Endothelial cell of umbilical vein (primary cell): Measurements from ENCODE around the gene SRRM3. TPM values are rescaled to one million over a fixed set of nuclear protein-coding genes. Genes with fewer than 3 reads are reported as not detected.

Experiments used
- BruUV-seq: library from RNA; stranded (reverse); fragments of 400-500 nt; replicated peaks from 2 replicates; lab custom pipeline; 2021; lab: Mats Ljungman, UMichigan
- CTCF ChIA-PET: fragments of 300-600, 350-600 bp; sonication (Branson Sonifier 250); formaldehyde crosslinking; loops from one replicate; lab custom pipeline; 2021; ENCODE audit warnings: antibody characterized with exemption, inconsistent platforms; lab: Charles Lee
- POLR2A ChIA-PET: fragments of 300-600, 350-600 bp; sonication (Branson Sonifier 250); formaldehyde crosslinking; loops from one replicate; lab custom pipeline; 2021; ENCODE audit warnings: antibody characterized with exemption, inconsistent platforms; lab: Charles Lee
- DNase-seq: peaks from one replicate; pipeline ENCODE4 v3.0.0-alpha.2; 2011; ENCODE audit warnings: low read depth, low spot score
- FAIRE-seq: peaks from 2 replicates; lab custom pipeline; 2011; peaks lifted over from hg19 to GRCh38; lab: Jason Lieb, UNC
- H2AFZ ChIP-seq: 2 replicates; pipeline ENCODE4 v1.6.0; 2012; ENCODE audit warnings: low read depth, low read length, control low read depth, inconsistent platforms
- H3K27ac ChIP-seq: 2 replicates; pipeline ENCODE4 v1.5.1; 2011; ENCODE audit warnings: low read depth, mild to moderate bottlenecking, control low read depth, low read length, moderate library complexity; ENCODE audit not compliant: insufficient read depth
- H3K27me3 ChIP-seq, 2 experiments: 2 replicates each; pipeline versions ENCODE4 v1.6.0 to v1.6.1; 2011; ENCODE audit warnings: low read length in 2 of 2, mixed read lengths in 1 of 2; ENCODE audit not compliant: control insufficient read depth in 2 of 2, insufficient read depth in 2 of 2
- H3K36me3 ChIP-seq, 2 experiments: 2 replicates in 1 of 2; 3 replicates in 1 of 2; pipeline ENCODE4 v1.5.1; 2011; ENCODE audit warnings: low read length in 2 of 2, mild to moderate bottlenecking in 1 of 2, moderate library complexity in 1 of 2; ENCODE audit not compliant: control insufficient read depth in 2 of 2, insufficient read depth in 2 of 2; ENCODE audit errors: extremely low read depth in 1 of 2
- H3K4me1 ChIP-seq: 3 replicates; pipeline ENCODE4 v1.5.1; 2011; ENCODE audit warnings: mild to moderate bottlenecking, low read length; ENCODE audit not compliant: control insufficient read depth, insufficient read depth; ENCODE audit errors: extremely low read depth
- H3K4me2 ChIP-seq: 2 replicates; pipeline ENCODE4 v1.6.1; 2011; ENCODE audit warnings: low read length, control low read depth, mixed read lengths; ENCODE audit not compliant: insufficient read depth
- H3K4me3 ChIP-seq, 3 experiments: fragments of 200-600 bp in 1 of 3; sonication (generic), shearing (Covaris generic) in 1 of 3; replicated peaks in 1 of 3; 2 replicates each; pipeline ENCODE4 v1.5.1; 2011 to 2016; ENCODE audit warnings: control low read depth in 3 of 3, low read length in 3 of 3, mild to moderate bottlenecking in 2 of 3, inconsistent platforms in 1 of 3, low read depth in 1 of 3, moderate library complexity in 1 of 3; ENCODE audit not compliant: insufficient read depth in 1 of 3
- H3K79me2 ChIP-seq: 2 replicates; pipeline ENCODE4 v1.6.0; 2012; ENCODE audit warnings: low read length, inconsistent platforms; ENCODE audit not compliant: control insufficient read depth, insufficient read depth
- H3K9ac ChIP-seq: replicated peaks from 2 replicates; pipeline ENCODE3; 2011; ENCODE audit warnings: low read length, control low read depth; ENCODE audit not compliant: insufficient read depth; ENCODE audit errors: extremely low read depth
- H3K9me1 ChIP-seq: replicated peaks from 3 replicates; pipeline ENCODE4 v1.6.0; 2011; ENCODE audit warnings: mild to moderate bottlenecking, low read length; ENCODE audit not compliant: control insufficient read depth, insufficient read depth; ENCODE audit errors: extremely low read depth
- H3K9me3 ChIP-seq: replicated peaks from 2 replicates; pipeline ENCODE4 v1.5.1; 2012; ENCODE audit warnings: low read length, inconsistent platforms; ENCODE audit not compliant: control insufficient read depth, insufficient read depth
- H4K20me1 ChIP-seq: replicated peaks from 2 replicates; pipeline ENCODE3; 2011; ENCODE audit warnings: mild to moderate bottlenecking, low read length; ENCODE audit not compliant: control insufficient read depth, insufficient read depth; ENCODE audit errors: extremely low read depth
- CTCF ChIP-seq, 2 donors: IDR thresholded peaks; 1 replicate in 1 of 2; 2 replicates in 1 of 2; pipeline ENCODE4 v1.5.1; 2011; ENCODE audit warnings: low read length in 2 of 2, mild to moderate bottlenecking in 2 of 2, moderate library complexity in 2 of 2, control low read depth in 1 of 2, inconsistent platforms in 1 of 2, low read depth in 1 of 2; ENCODE audit not compliant: insufficient read depth in 1 of 2; ENCODE audit errors: extremely low read depth in 1 of 2
- EZH2 ChIP-seq: IDR thresholded peaks from 2 replicates; pipeline ENCODE4 v1.6.1; 2012; ENCODE audit warnings: borderline replicate concordance, low read depth, mild to moderate bottlenecking, moderate library complexity, low read length, inconsistent platforms; ENCODE audit not compliant: severe bottlenecking
- FOS ChIP-seq: IDR thresholded peaks from 2 replicates; pipeline ENCODE4 v1.6.1; 2011; ENCODE audit warnings: mild to moderate bottlenecking, low read length, moderate library complexity, borderline replicate concordance; ENCODE audit not compliant: insufficient read depth
- GATA2 ChIP-seq: IDR thresholded peaks from 2 replicates; pipeline ENCODE4 v1.7.0; 2011; ENCODE audit warnings: low read depth, mild to moderate bottlenecking, moderate library complexity, mixed read lengths, low read length; ENCODE audit not compliant: insufficient read length, insufficient read depth
- JUN ChIP-seq: IDR thresholded peaks from 2 replicates; pipeline ENCODE4 v1.6.1; 2011; ENCODE audit warnings: borderline replicate concordance, low read depth; ENCODE audit not compliant: insufficient read length, insufficient read depth
- MAX ChIP-seq: IDR thresholded peaks from 2 replicates; pipeline ENCODE4 v1.6.1; 2011; ENCODE audit not compliant: insufficient read depth, insufficient read length
- POLR2A ChIP-seq: IDR thresholded peaks from 2 replicates; pipeline ENCODE4 v1.6.1; 2012; ENCODE audit warnings: low read depth, mild to moderate bottlenecking, control low read depth, low read length
- dilution Hi-C: fragments of 300-500 bp; cut with MboI; formaldehyde crosslinking; loops from one replicate; pipeline ENCODE4 v1.15.0; 2019; ENCODE audit warnings: low sequenced_read_pairs; ENCODE audit not compliant: extremely low pct_ligation_motif_present
- intact Hi-C: fragments of 100-400 bp; cut with micrococcal nuclease; formaldehyde crosslinking; loops from one replicate; pipeline ENCODE4 v1.10.0; 2022
- polyA plus RNA-seq, 4 experiments: library from polyadenylated mRNA; depleted of rRNA in 3 of 4; stranded (reverse) in 3 of 4; unstranded in 1 of 4; fragments of >200 nt; gene quantifications; 2 replicates each; pipeline versions ENCODE4 v1.2.1 to v1.2.3, GENCODE V29; 2011 to 2012; ENCODE audit warnings: missing spikeins in 1 of 4
- total RNA-seq: library from RNA; stranded (reverse); gene quantifications from 2 replicates; pipeline ENCODE4 v1.2.3, GENCODE V29; 2021

Gene SRRM3
- total and polyA plus RNA-seq, 2 donors (not counting 3 experiments of a cell fraction or from before 2014, with no cell fraction given) = 4.4 to 5.4 TPM

GRCh38 chr7:76315364-76315763 is 113.7 kb downstream of the SRRM3 start:
- ChIA-PET POLR2A (no interaction called here), CTCF (interaction anchor here (2.2 to 11.9 kb wide), 5 partner anchors 10 to 138 kb away, joined by 8 to 132 read pairs (median 61); no protein-coding TSS in a partner anchor)
- H3K27me3 ChIP-seq = no peaks in the 10 kb centered on the region
- H3K9me1 ChIP-seq = no peaks in the 10 kb centered on the region
- H3K9me3 ChIP-seq = no peaks in the 10 kb centered on the region
- H3K36me3 ChIP-seq = no peaks in the 10 kb centered on the region
- FAIRE-seq (no peak), DNase-seq (no peak)
- dilution Hi-C loops (no loop called here), intact Hi-C loops (no loop called here)
- no peaks in the 10 kb centered on the region for H3K79me2 ChIP-seq
- no peak overlapping the region for H3K4me2 ChIP-seq
- H4K20me1 ChIP-seq = no peaks in the 10 kb centered on the region
- H2AFZ ChIP-seq = no peak overlapping the region
- no TSS peak for BruUV-seq
- H3K9ac ChIP-seq = no peak overlapping the region
- TF ChIP-seq GATA2 (no peak), CTCF (IDR thresholded peaks at IDR 0.05; ENCODE audit: extremely low read depth in 1 of 2, insufficient read depth in 1 of 2, low read depth in 1 of 2, low read length in 2 of 2) (no peak), JUN (no peak), POLR2A (no peak), FOS (no peak), EZH2 (no peak), MAX (no peak)
- H3K4me3 ChIP-seq = no peak overlapping the region
- H3K4me1 ChIP-seq = peaks cover 17% of the 10 kb centered on the region
- no peak overlapping the region for H3K27ac ChIP-seq
